GM12873 (cell line): Measurements from ENCODE around the gene FOXS1.

Experiments
- CTCF ChIP-seq: IDR thresholded peaks from 2 replicates; pipeline ENCODE4 v1.5.1; 2012; ENCODE audit warnings: low read depth, mild to moderate bottlenecking, moderate library complexity, low read length, control low read depth; ENCODE audit not compliant: insufficient read depth; ENCODE audit errors: missing control alignments

Gene FOXS1

GRCh38 chr20:31836853-31837608, 8.4 kb downstream of the FOXS1 start:
- no peak for TF ChIP-seq CTCF

GRCh38 chr20:31835977-31836852, 9.2 kb downstream of the FOXS1 start:
- TF ChIP-seq CTCF: no peak

- no peak for TF ChIP-seq CTCF
Observed at GRCh38 chr20:31835554-31835953, 9.8 kb downstream of the FOXS1 start.

GRCh38 chr20:31833931-31834521, 11.4 kb downstream of the FOXS1 start:
- TF ChIP-seq CTCF: no peak

GRCh38 chr20:31833130-31833930, 12.1 kb downstream of the FOXS1 start:
- TF ChIP-seq CTCF: peak; percentile 98

- no peak for TF ChIP-seq CTCF
Observed at GRCh38 chr20:31831771-31832306, 13.6 kb downstream of the FOXS1 start.

- no peak for TF ChIP-seq CTCF
Observed at GRCh38 chr20:31831211-31831610, 14.2 kb downstream of the FOXS1 start.
